NB4 (cell line): ENCODE data around the gene PCCB.
"Not testable (repeated sequence)": the region's sequence is repeated elsewhere in the genome, so short reads cannot be mapped to it uniquely, and the experiment has no call there.

Experiments used
- DNase-seq: peaks from one replicate; pipeline ENCODE4 v3.0.0; 2010; ENCODE audit warnings: low read depth
- H3K4me3 ChIP-seq: one replicate; pipeline ENCODE4 v1.5.1; 2011; ENCODE audit warnings: mild to moderate bottlenecking, low read depth, low read length, moderate library complexity
- CTCF ChIP-seq: IDR thresholded peaks from one replicate; pipeline ENCODE4 v1.5.1; 2012; ENCODE audit warnings: low read depth, low read length
- MAX ChIP-seq: IDR thresholded peaks from 2 replicates; pipeline ENCODE4 v1.6.1; 2011; ENCODE audit warnings: low read depth, low read length
- MYC ChIP-seq: IDR thresholded peaks from 2 replicates; pipeline ENCODE4 v1.6.1; 2011; ENCODE audit warnings: low read depth, low read length
- POLR2A ChIP-seq: IDR thresholded peaks from 2 replicates; pipeline ENCODE4 v1.6.1; 2011; ENCODE audit warnings: mild to moderate bottlenecking; ENCODE audit not compliant: insufficient read length; ENCODE audit errors: extremely low read depth

The PCCB gene

GRCh38 chr3:136263251-136263650, 13.1 kb downstream of the PCCB start:
- no peak for DNase-seq
- H3K4me3 ChIP-seq = no peak overlapping the region
- TF ChIP-seq MAX = no peak
- TF ChIP-seq CTCF = no peak
- TF ChIP-seq POLR2A = no peak
- TF ChIP-seq MYC = no peak

- DNase-seq, H3K4me3 ChIP-seq: not testable (repeated sequence)
Measured at GRCh38 chr3:136266468-136267125, 16.5 kb downstream of the PCCB start.

- no peak for DNase-seq
- H3K4me3 ChIP-seq = no peak overlapping the region
- TF ChIP-seq CTCF (no peak), MAX (no peak), MYC (no peak), POLR2A (no peak)
Measured at GRCh38 chr3:136267235-136267634, 17.1 kb downstream of the PCCB start.

GRCh38 chr3:136270179-136270578, 20.0 kb downstream of the PCCB start:
- DNase-seq = no peak
- H3K4me3 ChIP-seq = no peak overlapping the region
- no peak for TF ChIP-seq CTCF

- DNase-seq, H3K4me3 ChIP-seq: not testable (repeated sequence)
Measured at GRCh38 chr3:136271626-136272025, 21.5 kb downstream of the PCCB start.

- H3K4me3 ChIP-seq = no peak overlapping the region
- no peak for TF ChIP-seq MAX
- TF ChIP-seq MYC = no peak
- no peak for TF ChIP-seq POLR2A
- TF ChIP-seq CTCF = no peak
- no peak for DNase-seq
Measured at GRCh38 chr3:136276049-136276755, 26.1 kb downstream of the PCCB start.

- TF ChIP-seq POLR2A (no peak), MAX (no peak)
- no peak for DNase-seq
- no peak overlapping the region for H3K4me3 ChIP-seq
Measured at GRCh38 chr3:136277115-136277514, 27.0 kb downstream of the PCCB start.
